GM19467 (cell line): Measurements from ENCODE around the gene DYNC2H1.

Source experiments
- ATAC-seq: cut with Tn5 transposase; IDR thresholded peaks from one replicate; pipeline ENCODE4 v1.9.1; 2021; ENCODE audit warnings: mild to moderate bottlenecking, moderate library complexity; ENCODE audit not compliant: unreplicated experiment

DYNC2H1 gene

GRCh38 chr11:103528596-103528995 is 419.4 kb downstream of the DYNC2H1 start:
- no peak for ATAC-seq

GRCh38 chr11:103529181-103529684 is 420.0 kb downstream of the DYNC2H1 start:
- ATAC-seq, result no peak
